Stimulated activated naive CD8-positive, alpha-beta T cell treated with anti-CD3 and anti-CD28 coated beads, Interleukin-15, amount 100 ng/mL, for 72 hours (primary cell): ENCODE measurements around the gene HDAC3.
"Not testable (repeated sequence)": the region's sequence is repeated elsewhere in the genome, so short reads cannot be mapped to it uniquely, and the experiment has no call there.

Source experiments
- ATAC-seq: fragments of 150-1000 bp; cut with Tn5 transposase; 2 replicates; pipeline ENCODE4 v1.10.0; 2021; ENCODE audit warnings: mild to moderate bottlenecking, moderate library complexity
- DNase-seq, 2 donors: peaks; one replicate each; pipeline ENCODE4 v3.0.0; 2021 to 2022
- H3K27ac Mint-ChIP-seq, 2 donors: one replicate each; pipeline ENCODE4 v1.8.0; 2022; ENCODE audit warnings: mild to moderate bottlenecking in 2 of 2, mixed read lengths in 2 of 2, moderate library complexity in 2 of 2
- H3K27me3 Mint-ChIP-seq: one replicate; pipeline ENCODE4 v1.8.0; 2022; ENCODE audit warnings: mixed read lengths
- H3K4me1 Mint-ChIP-seq: one replicate; pipeline ENCODE4 v1.8.0; 2022; ENCODE audit warnings: mild to moderate bottlenecking, mixed read lengths
- H3K4me3 Mint-ChIP-seq, 2 donors: one replicate each; pipeline ENCODE4 v1.8.0; 2022; ENCODE audit warnings: mild to moderate bottlenecking in 2 of 2, mixed read lengths in 2 of 2, moderate library complexity in 1 of 2
- H3K9me3 Mint-ChIP-seq, 2 donors: one replicate each; pipeline ENCODE4 v1.8.0; 2022; ENCODE audit warnings: mixed read lengths in 2 of 2

The HDAC3 gene

GRCh38 chr5:141630570-141631140, 6.0 kb downstream of the HDAC3 start:
- H3K4me1 Mint-ChIP-seq, result peaks cover 25% of the 10 kb centered on the region
- H3K27ac Mint-ChIP-seq, result no peak overlapping the region
- DNase-seq (no peak), ATAC-seq (no peak)
- H3K9me3 Mint-ChIP-seq, result no peaks in the 10 kb centered on the region
- H3K27me3 Mint-ChIP-seq, result no peaks in the 10 kb centered on the region
- no peak overlapping the region for H3K4me3 Mint-ChIP-seq

- DNase-seq (no peak), ATAC-seq (no peak)
- no peaks in the 10 kb centered on the region for H3K27me3 Mint-ChIP-seq
- peaks cover 14% of the 10 kb centered on the region for H3K4me1 Mint-ChIP-seq
- no peak overlapping the region for H3K4me3 Mint-ChIP-seq
- no peaks in the 10 kb centered on the region for H3K9me3 Mint-ChIP-seq
- H3K27ac Mint-ChIP-seq, result no peak overlapping the region
Observed at GRCh38 chr5:141628175-141628788, 8.4 kb downstream of the HDAC3 start.

- Mint-ChIP-seq H3K4me1 (peaks cover 46% of the 10 kb centered on the region), H3K9me3 (no peaks in the 10 kb centered on the region), H3K27me3 (no peaks in the 10 kb centered on the region), H3K4me3 (peak overlapping the region in 1 of 2 donors; percentile 39), H3K27ac (peak overlapping the region; percentile 84 to 88)
- ATAC-seq (no peak), DNase-seq (no peak)
Observed at GRCh38 chr5:141623611-141624010, 13.0 kb downstream of the HDAC3 start.

DNA sequence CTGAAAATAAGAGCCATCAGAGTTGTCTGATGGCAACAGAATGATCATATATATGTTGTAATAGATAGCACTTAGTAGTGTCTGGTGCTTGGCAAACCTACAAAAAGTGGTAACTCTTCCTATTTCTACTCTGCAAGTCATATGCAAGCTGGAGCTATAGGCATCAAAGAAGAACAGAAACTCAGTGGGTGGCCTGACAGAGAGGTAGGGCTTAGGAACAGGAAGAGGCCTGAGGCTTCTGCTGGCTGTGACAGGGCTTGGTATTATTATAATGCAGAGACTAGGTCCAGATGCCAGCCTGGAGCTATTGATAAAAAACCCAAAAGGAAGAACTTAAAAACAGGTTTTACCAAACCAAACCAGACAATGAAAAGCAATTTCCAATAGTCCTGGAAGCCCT, 13.5 kb downstream of the HDAC3 start:
- no peaks in the 10 kb centered on the region for H3K27me3 Mint-ChIP-seq
- peaks cover 46% of the 10 kb centered on the region for H3K4me1 Mint-ChIP-seq
- no peaks in the 10 kb centered on the region for H3K9me3 Mint-ChIP-seq
- H3K4me3 Mint-ChIP-seq, result peak overlapping the region; percentile 39 to 40
- DNase-seq (peak; percentile 21 to 34), ATAC-seq (peak; percentile 55)
- peak overlapping the region; percentile 84 to 88 for H3K27ac Mint-ChIP-seq

GRCh38 chr5:141618804-141619554, 17.7 kb downstream of the HDAC3 start, which contains the start of gene DIAPH1:
Gene DIAPH1, minus strand, starts transcription at chr5:141619000. Its CDS starts 86 bp downstream, at chr5:141618914.
- peak; percentile 97 to 98 for DNase-seq
- H3K4me3 Mint-ChIP-seq, result peak within 1 kb of the TSS; percentile 86 to 99
- peak; percentile 92 for ATAC-seq
- no peaks in the 10 kb centered on the region for H3K27me3 Mint-ChIP-seq
- H3K9me3 Mint-ChIP-seq, result no peaks in the 10 kb centered on the region
- H3K4me1 Mint-ChIP-seq, result peaks cover 75% of the 10 kb centered on the region
- peak within 1 kb of the TSS; percentile 88 to 99 for H3K27ac Mint-ChIP-seq

DNA sequence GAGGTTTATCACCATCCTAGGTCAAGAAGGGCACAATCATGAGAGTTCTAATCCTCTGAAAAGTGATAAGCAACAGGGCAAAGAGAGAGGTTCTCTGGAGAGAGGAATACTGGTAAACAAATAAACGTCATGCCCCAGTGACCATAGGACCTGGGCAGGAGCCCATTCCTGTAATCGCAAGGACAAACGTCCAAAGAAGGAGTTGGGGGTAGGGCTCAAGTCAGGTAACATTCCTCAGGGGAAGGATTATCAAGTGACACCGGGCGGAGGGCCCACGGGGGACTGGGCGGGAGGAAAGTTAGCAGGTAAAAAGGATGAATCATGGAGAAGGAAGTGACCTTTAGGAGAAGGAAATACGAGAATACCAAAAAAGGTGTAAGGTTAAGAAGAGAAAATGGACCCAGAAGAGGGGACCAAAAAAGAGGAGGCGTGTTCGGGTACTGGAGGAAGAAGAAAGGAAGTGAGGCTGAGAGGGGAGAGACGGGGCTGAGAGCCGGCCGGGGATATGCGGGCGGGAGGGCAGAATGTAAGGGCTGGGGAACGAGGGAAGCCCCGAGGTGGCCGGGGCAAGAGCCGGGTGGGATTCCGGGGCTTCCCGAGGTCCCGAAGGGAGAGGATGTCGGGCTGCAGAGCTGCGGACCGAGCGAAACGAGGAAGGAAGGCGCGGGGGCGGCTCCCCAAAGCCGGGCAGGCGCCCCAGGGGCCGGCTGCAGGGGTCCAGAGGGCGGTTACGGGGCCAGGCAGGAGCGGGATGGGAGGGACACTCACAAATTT, 18.4 kb downstream of the HDAC3 start:
- Mint-ChIP-seq H3K27ac (peak overlapping the region; percentile 88 to 99), H3K27me3 (no peaks in the 10 kb centered on the region), H3K4me3 (peak overlapping the region; percentile 86 to 99), H3K4me1 (peaks cover 75% of the 10 kb centered on the region), H3K9me3 (no peaks in the 10 kb centered on the region)
- DNase-seq (peak; percentile 68 to 73), ATAC-seq (peak; percentile 64)

GRCh38 chr5:141617682-141618029, 19.0 kb downstream of the HDAC3 start:
- peaks cover 75% of the 10 kb centered on the region for H3K4me1 Mint-ChIP-seq
- no peak for ATAC-seq

DNA sequence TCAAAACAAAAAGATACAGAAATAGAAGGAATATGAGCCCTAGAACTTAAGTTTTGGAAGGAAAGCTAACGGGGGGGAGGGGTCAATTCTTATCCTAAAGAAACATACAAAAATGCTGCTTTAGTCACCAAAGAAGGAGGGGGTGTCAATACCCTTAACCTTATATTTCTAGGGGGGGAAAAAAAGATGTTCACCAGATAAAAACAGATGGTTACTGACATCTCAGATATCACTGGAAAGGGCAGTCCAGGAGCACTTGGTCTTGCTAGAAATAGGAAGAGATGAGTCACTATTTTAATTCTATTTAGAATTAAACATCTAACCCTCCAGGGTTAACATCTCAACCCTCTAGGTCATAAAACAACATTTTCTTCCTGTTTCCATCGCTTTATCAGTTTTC, 19.5 kb downstream of the HDAC3 start:
- Mint-ChIP-seq H3K4me1 (peaks cover 75% of the 10 kb centered on the region), H3K9me3 (no peaks in the 10 kb centered on the region), H3K4me3 (peak overlapping the region; percentile 86 to 99), H3K27ac (peak overlapping the region; percentile 48 to 55), H3K27me3 (no peaks in the 10 kb centered on the region)
- DNase-seq (no peak), ATAC-seq (no peak)

More at GRCh38 chr5:141617682-141618029, 19.0 kb downstream of the HDAC3 start:
- DNase-seq, result no peak
- no peaks in the 10 kb centered on the region for H3K27me3 Mint-ChIP-seq
- H3K27ac Mint-ChIP-seq, result peak overlapping the region; percentile 88 to 99
- peak overlapping the region; percentile 86 to 99 for H3K4me3 Mint-ChIP-seq
- H3K9me3 Mint-ChIP-seq, result no peaks in the 10 kb centered on the region

- no peak for ATAC-seq
- no peak for DNase-seq
- no peaks in the 10 kb centered on the region for H3K9me3 Mint-ChIP-seq
- no peaks in the 10 kb centered on the region for H3K27me3 Mint-ChIP-seq
- peak overlapping the region; percentile 86 to 99 for H3K4me3 Mint-ChIP-seq
- peaks cover 75% of the 10 kb centered on the region for H3K4me1 Mint-ChIP-seq
- peak overlapping the region; percentile 57 to 64 for H3K27ac Mint-ChIP-seq
Observed at GRCh38 chr5:141615991-141616720, 20.5 kb downstream of the HDAC3 start.

GRCh38 chr5:141613344-141613743, 23.3 kb downstream of the HDAC3 start:
- no peak for DNase-seq
- H3K9me3 Mint-ChIP-seq, result no peaks in the 10 kb centered on the region
- peaks cover 91% of the 10 kb centered on the region for H3K4me1 Mint-ChIP-seq
- H3K27ac Mint-ChIP-seq, result peak overlapping the region in 1 of 2 donors; percentile 62
- ATAC-seq, result no peak
- peak overlapping the region; percentile 55 to 71 for H3K4me3 Mint-ChIP-seq
- no peaks in the 10 kb centered on the region for H3K27me3 Mint-ChIP-seq

DNA sequence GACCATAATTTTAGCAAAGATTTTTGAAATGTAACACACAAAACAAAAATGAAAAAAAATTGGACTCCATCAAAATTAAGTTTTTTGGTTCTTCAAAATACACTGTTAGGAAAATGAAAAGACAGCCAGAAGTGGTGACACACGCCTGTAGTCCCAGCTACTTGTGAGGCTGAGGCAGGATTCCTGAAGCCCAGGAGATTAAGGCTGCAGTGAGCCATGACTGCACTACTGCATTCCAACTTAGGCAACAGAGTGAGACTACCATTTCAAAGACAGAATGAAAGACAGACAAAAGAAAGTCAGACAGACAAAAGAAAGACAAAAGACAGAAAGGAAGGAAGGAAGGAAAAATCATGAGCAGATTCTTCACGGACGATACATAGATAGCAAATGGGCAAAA, 25.4 kb downstream of the HDAC3 start:
- no peak for DNase-seq
- H3K27ac Mint-ChIP-seq, result peak overlapping the region in 1 of 2 donors; percentile 1
- no peak for ATAC-seq
- peak overlapping the region; percentile 1 to 34 for H3K4me3 Mint-ChIP-seq
- no peaks in the 10 kb centered on the region for H3K27me3 Mint-ChIP-seq
- no peaks in the 10 kb centered on the region for H3K9me3 Mint-ChIP-seq
- peaks cover 98% of the 10 kb centered on the region for H3K4me1 Mint-ChIP-seq

GRCh38 chr5:141609921-141610320, 26.7 kb downstream of the HDAC3 start:
- ATAC-seq, DNase-seq, H3K27me3 Mint-ChIP-seq, H3K4me3 Mint-ChIP-seq, H3K9me3 Mint-ChIP-seq: not testable (repeated sequence)
- Mint-ChIP-seq H3K4me1 (peaks cover 95% of the 10 kb centered on the region), H3K27ac (peak overlapping the region; percentile 5 to 67)

DNA sequence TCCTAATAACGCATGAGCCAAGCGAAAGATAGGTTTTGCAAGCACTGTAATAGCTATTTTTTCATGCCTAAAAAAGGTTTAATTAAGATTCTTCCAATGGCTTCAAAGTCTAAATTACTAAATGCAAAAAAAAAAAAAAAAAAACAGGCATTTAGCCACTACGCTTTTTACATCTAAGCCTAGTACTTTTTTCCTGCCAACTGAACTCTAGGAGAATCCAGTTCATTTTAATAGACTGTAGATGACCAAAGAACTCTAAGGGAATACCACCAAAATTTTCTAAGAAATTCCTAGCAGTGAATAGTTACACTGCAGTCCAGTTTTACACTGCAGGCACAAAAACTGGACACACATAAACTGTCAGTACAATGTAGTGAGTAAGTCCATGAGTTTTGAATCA, 27.6 kb downstream of the HDAC3 start:
- ATAC-seq (no peak), DNase-seq (no peak)
- Mint-ChIP-seq H3K27ac (peak overlapping the region in 1 of 2 donors; percentile 87), H3K27me3 (no peaks in the 10 kb centered on the region), H3K4me1 (peaks cover 95% of the 10 kb centered on the region), H3K9me3 (no peaks in the 10 kb centered on the region), H3K4me3 (no peak overlapping the region)

- no peaks in the 10 kb centered on the region for H3K27me3 Mint-ChIP-seq
- H3K4me3 Mint-ChIP-seq, result peak overlapping the region; percentile 4 to 30
- ATAC-seq (no peak), DNase-seq (no peak)
- no peaks in the 10 kb centered on the region for H3K9me3 Mint-ChIP-seq
- peak overlapping the region; percentile 79 to 87 for H3K27ac Mint-ChIP-seq
- peaks cover 95% of the 10 kb centered on the region for H3K4me1 Mint-ChIP-seq
Observed at GRCh38 chr5:141608557-141608956, 28.1 kb downstream of the HDAC3 start.

DNA sequence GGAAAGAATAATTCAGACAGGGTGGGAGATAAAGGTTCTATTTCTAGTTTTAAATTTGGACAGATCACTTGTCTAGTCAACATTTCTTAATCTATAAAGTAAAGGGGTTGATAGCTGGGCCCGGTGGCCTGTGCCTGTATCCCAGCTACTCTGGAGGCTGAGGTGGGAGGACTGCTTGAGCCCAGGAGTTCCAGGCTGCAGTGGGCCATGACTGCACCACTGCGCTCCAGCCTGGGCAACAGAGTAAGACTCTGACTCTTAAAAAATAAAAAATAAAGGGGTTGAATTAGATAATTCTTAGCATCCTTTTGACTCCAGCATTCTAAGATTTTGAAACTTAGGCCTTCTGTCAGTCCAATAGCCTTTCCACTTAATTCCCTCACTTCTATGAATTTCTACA, 28.6 kb downstream of the HDAC3 start:
- no peaks in the 10 kb centered on the region for H3K9me3 Mint-ChIP-seq
- ATAC-seq, result no peak
- H3K4me1 Mint-ChIP-seq, result peaks cover 95% of the 10 kb centered on the region
- H3K27me3 Mint-ChIP-seq, result no peaks in the 10 kb centered on the region
- DNase-seq, result no peak
- H3K27ac Mint-ChIP-seq, result peak overlapping the region in 1 of 2 donors; percentile 79
- peak overlapping the region; percentile 24 to 30 for H3K4me3 Mint-ChIP-seq
